CD4-positive, alpha-beta T cell (primary cell): ENCODE measurements around the gene MED20. TPM values are rescaled to one million over a fixed set of nuclear protein-coding genes. Genes with fewer than 3 reads are reported as not detected.
A peak's percentile ranks its signal among the peaks of the same experiment; 100 is the strongest.

ENCODE experiments used
- ATAC-seq: fragments of 200-7000 bp; cut with Tn5 transposase; one replicate; pipeline ENCODE4 v1.10.0; 2022; ENCODE audit warnings: mild to moderate bottlenecking; ENCODE audit not compliant: poor library complexity
- CTCF ChIA-PET: fragments of 350-600 bp; sonication (Branson Sonifier 250); formaldehyde crosslinking; loops from one replicate; lab custom pipeline; 2021; ENCODE audit warnings: antibody characterized with exemption, inconsistent platforms; lab: Charles Lee
- POLR2A ChIA-PET: fragments of 350-600 bp; sonication (Branson Sonifier 250); formaldehyde crosslinking; loops from one replicate; lab custom pipeline; 2021; ENCODE audit warnings: antibody characterized with exemption, inconsistent platforms; lab: Charles Lee
- DNase-seq, 14 experiments: peaks; one replicate each; pipeline ENCODE4 v3.0.0-alpha.2; 2013 to 2020; ENCODE audit warnings: mixed read lengths in 2 of 14
- H3K27ac ChIP-seq, 2 donors: one replicate each; pipeline versions ENCODE4 v1.5.1 to v1.7.0; 2013; ENCODE audit warnings: low read length in 2 of 2, low read depth in 1 of 2, mild to moderate bottlenecking in 1 of 2
- H3K27me3 ChIP-seq, 2 experiments: 1 replicate in 1 of 2; 2 replicates in 1 of 2; pipeline versions ENCODE4 v1.6.1 to v1.7.0; 2013; ENCODE audit warnings: low read length in 2 of 2, control low read depth in 1 of 2, mild to moderate bottlenecking in 1 of 2, moderate library complexity in 1 of 2; ENCODE audit not compliant: insufficient read depth in 2 of 2, control insufficient read depth in 1 of 2
- H3K36me3 ChIP-seq: one replicate; pipeline ENCODE4 v1.6.1; 2013; ENCODE audit warnings: low read length, control low read depth; ENCODE audit not compliant: insufficient read depth
- H3K4me1 ChIP-seq: one replicate; pipeline ENCODE4 v1.6.1; 2013; ENCODE audit warnings: low read length, control low read depth; ENCODE audit not compliant: insufficient read depth
- H3K4me3 ChIP-seq: one replicate; pipeline ENCODE4 v1.5.1; 2013; ENCODE audit warnings: mild to moderate bottlenecking, low read length, moderate library complexity
- H3K9me3 ChIP-seq, 2 experiments: 1 replicate in 1 of 2; 2 replicates in 1 of 2; pipeline versions ENCODE4 v1.6.1 to v1.7.0; 2013; ENCODE audit warnings: low read length in 2 of 2, mild to moderate bottlenecking in 2 of 2, control low read depth in 1 of 2, moderate library complexity in 1 of 2; ENCODE audit not compliant: control insufficient read depth in 1 of 2, insufficient read depth in 1 of 2
- H3K27ac Mint-ChIP-seq: one replicate; pipeline ENCODE4 v1.8.0; 2020; ENCODE audit warnings: mixed read lengths
- H3K27me3 Mint-ChIP-seq: one replicate; pipeline ENCODE4 v1.8.0; 2021; ENCODE audit warnings: mixed read lengths
- H3K36me3 Mint-ChIP-seq: one replicate; pipeline ENCODE4 v1.8.0; 2021; ENCODE audit warnings: low read depth, mixed read lengths
- H3K4me1 Mint-ChIP-seq: one replicate; pipeline ENCODE4 v1.8.0; 2021; ENCODE audit warnings: low read depth, mixed read lengths
- H3K4me3 Mint-ChIP-seq: one replicate; pipeline ENCODE4 v1.8.0; 2020; ENCODE audit warnings: mild to moderate bottlenecking, mixed read lengths
- H3K9me3 Mint-ChIP-seq: one replicate; pipeline ENCODE4 v1.8.0; 2020; ENCODE audit warnings: mixed read lengths
- CTCF ChIP-seq: fragments of 200-600 bp; IDR thresholded peaks from one replicate; pipeline ENCODE4 v1.8.0; 2022; ENCODE audit warnings: antibody characterized with exemption, mild to moderate bottlenecking
- intact Hi-C, 2 experiments: fragments of 100-400 bp; cut with DNase I in 1 of 2; cut with micrococcal nuclease in 1 of 2; formaldehyde crosslinking; loops; one replicate each; pipeline versions ENCODE4 v1.15.1 to v1.9.0; 2023 to 2025; cut with DNase I, micrococcal nuclease
- total RNA-seq, 174 experiments: library from RNA in 2 of 174; stranded (reverse) in 2 of 174; gene quantifications; one replicate each; pipeline ENCODE4 v1.2.3 and lab custom pipeline; 2021 to 2026

The MED20 gene
- total RNA-seq, 2 experiments from 2014 or later = 1.3 to 1.6 TPM

- Mint-ChIP-seq H3K4me1 (peaks cover 62% of the 10 kb centered on the region), H3K4me3 (peak overlapping the region; percentile 48), H3K36me3 (peaks cover 86% of the 10 kb centered on the region), H3K9me3 (no peaks in the 10 kb centered on the region), H3K27ac (peak overlapping the region; percentile 93), H3K27me3 (no peaks in the 10 kb centered on the region)
- Histone ChIP-seq H3K4me3 (no peak overlapping the region), H3K9me3 (no peaks in the 10 kb centered on the region), H3K27me3 (no peaks in the 10 kb centered on the region), H3K27ac (peak overlapping the region; percentile 61 to 63), H3K36me3 (peaks cover 82% of the 10 kb centered on the region), H3K4me1 (peaks cover 58% of the 10 kb centered on the region)
- ChIA-PET CTCF (interaction anchor here (1.0 to 7.7 kb wide), 5 partner anchors 12 to 147 kb away, joined by 3 to 84 read pairs (median 8); partner anchors contain the start of genes BYSL, MED20 and TOMM6), POLR2A (interaction anchor here (1.2 to 9.1 kb wide), 3 partner anchors 13 to 148 kb away, joined by 3 to 168 read pairs (median 13); partner anchors contain the start of genes BYSL, MED20 and TAF8)
- DNase-seq (no peak), ATAC-seq (no peak)
- intact Hi-C loops = loop anchor here (5.0 kb wide), 4 partner anchors 37 to 147 kb away; partner anchors contain the start of genes TOMM6 (in 1 of the 2) and USP49 (in 1 of the 2)
- TF ChIP-seq CTCF = no peak
Observed at GRCh38 chr6:41934278-41935192, 13.6 kb upstream of the MED20 start.

GRCh38 chr6:41932378-41932777, 11.4 kb upstream of the MED20 start:
- peaks cover 87% of the 10 kb centered on the region for H3K36me3 Mint-ChIP-seq
- no peak overlapping the region for H3K4me3 Mint-ChIP-seq
- no peak overlapping the region for H3K4me3 ChIP-seq
- H3K27me3 Mint-ChIP-seq = no peaks in the 10 kb centered on the region
- ChIA-PET POLR2A (interaction anchor here (1.3 to 9.1 kb wide), 2 partner anchors 11 to 113 kb away, joined by 3 to 168 read pairs; partner anchors contain the start of genes BYSL, MED20 and TAF8), CTCF (interaction anchor here (0.9 kb wide), 1 partner anchor 11 kb away, joined by 3 read pairs; the partner anchor contains the start of genes BYSL and MED20)
- peaks cover 96% of the 10 kb centered on the region for H3K36me3 ChIP-seq
- no peaks in the 10 kb centered on the region for H3K27me3 ChIP-seq
- intact Hi-C loops = no loop called here
- H3K9me3 ChIP-seq = no peaks in the 10 kb centered on the region
- no peak overlapping the region for H3K27ac ChIP-seq
- H3K9me3 Mint-ChIP-seq = no peaks in the 10 kb centered on the region
- no peak for ATAC-seq
- H3K27ac Mint-ChIP-seq = peak overlapping the region; percentile 50
- H3K4me1 ChIP-seq = peaks cover 37% of the 10 kb centered on the region
- H3K4me1 Mint-ChIP-seq = peaks cover 52% of the 10 kb centered on the region
- no peak for TF ChIP-seq CTCF
- no peak for DNase-seq

DNA sequence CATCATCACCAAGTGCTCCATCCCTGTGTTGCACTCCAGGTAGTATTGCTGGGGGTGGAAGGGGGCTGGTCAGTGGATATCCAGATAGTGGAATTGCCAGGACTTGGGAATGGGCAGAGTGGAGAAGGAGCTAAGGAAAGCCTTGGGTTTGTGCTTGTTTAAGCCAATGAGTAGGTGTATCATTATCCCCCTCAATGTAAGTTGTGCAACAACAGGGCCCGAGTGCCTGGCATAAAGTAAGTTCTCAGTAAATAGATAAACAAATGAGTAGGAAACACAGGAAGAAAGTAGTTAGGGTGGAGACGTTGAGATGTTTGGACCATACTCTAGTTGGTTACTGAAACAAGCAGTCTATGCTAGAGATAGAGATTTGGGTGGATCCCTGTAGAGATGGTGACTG, 10.9 kb upstream of the MED20 start:
- H3K9me3 ChIP-seq = no peaks in the 10 kb centered on the region
- Mint-ChIP-seq H3K27ac (peak overlapping the region; percentile 50), H3K27me3 (no peaks in the 10 kb centered on the region), H3K4me1 (peaks cover 46% of the 10 kb centered on the region), H3K36me3 (peaks cover 87% of the 10 kb centered on the region), H3K9me3 (no peaks in the 10 kb centered on the region), H3K4me3 (no peak overlapping the region)
- no peak overlapping the region for H3K27ac ChIP-seq
- DNase-seq = no peak
- H3K36me3 ChIP-seq = peaks cover 95% of the 10 kb centered on the region
- ChIA-PET POLR2A (interaction anchor here (1.7 to 9.1 kb wide), 3 partner anchors 7 to 114 kb away, joined by 4 to 168 read pairs (median 32); partner anchors contain the start of genes CCND3 and TAF8), CTCF (no interaction called here)
- intact Hi-C loops = no loop called here
- no peak for ATAC-seq
- no peaks in the 10 kb centered on the region for H3K27me3 ChIP-seq
- TF ChIP-seq CTCF = no peak
- peaks cover 31% of the 10 kb centered on the region for H3K4me1 ChIP-seq
- no peak overlapping the region for H3K4me3 ChIP-seq
